ENCODE measurements around the gene CREB5. TPM values are rescaled to one million over a fixed set of nuclear protein-coding genes. Genes with fewer than 3 reads are reported as not detected.

Gene CREB5
- total and polyA plus RNA-seq, 2 of the 13 experiments (the other 11 are each of a cell fraction or from before 2014, with no cell fraction given), result 0.38 to 0.71 TPM

GRCh38 chr7:28771906-28772622 is 359.7 kb downstream of the CREB5 start:
- Histone ChIP-seq H3K79me2 (ENCODE audit: insufficient read depth, low read length) (no peaks in the 10 kb centered on the region), H3K9ac (ENCODE audit: insufficient read depth, low read depth, low read length) (no peak overlapping the region), H3K27ac (ENCODE audit: extremely low read length, insufficient read depth, low read length) (no peak overlapping the region), H3K9me3 (ENCODE audit: low read length) (no peaks in the 10 kb centered on the region), H3K4me1 (ENCODE audit: insufficient read depth, low read length) (no peaks in the 10 kb centered on the region), H3K36me3 (replicated peaks in 1 of 2; ENCODE audit: control insufficient read depth in 1 of 2, insufficient read depth in 2 of 2, low read length in 2 of 2) (no peaks in the 10 kb centered on the region), H3K27me3 (ENCODE audit: control insufficient read depth in 1 of 2, insufficient read depth in 2 of 2, low read length in 2 of 2) (peaks cover 0 to 21% of the 10 kb centered on the region in 2 experiments; a peak in 3 of 5 replicates), H4K20me1 (ENCODE audit: insufficient read depth, low read length) (no peaks in the 10 kb centered on the region), H3K4me2 (ENCODE audit: low read depth, low read length) (no peak overlapping the region), H3K4me3 (replicated peaks in 1 of 3; ENCODE audit: insufficient read depth in 1 of 3, low read depth in 2 of 3, low read length in 3 of 3) (no peak overlapping the region), H2AFZ (ENCODE audit: low read length) (no peak overlapping the region)
- TF ChIP-seq AGO1 (IDR thresholded peaks at IDR 0.05; ENCODE audit: low read depth, low read length, poor library complexity, severe bottlenecking), result no peak
- no peak for TF ChIP-seq MAFF (IDR thresholded peaks at IDR 0.05; ENCODE audit: low read depth, low read length)
- no peak for TF ChIP-seq GZF1 (CRISPR knock-in tag; IDR thresholded peaks at IDR 0.05)
- TF ChIP-seq, protein P1, sequence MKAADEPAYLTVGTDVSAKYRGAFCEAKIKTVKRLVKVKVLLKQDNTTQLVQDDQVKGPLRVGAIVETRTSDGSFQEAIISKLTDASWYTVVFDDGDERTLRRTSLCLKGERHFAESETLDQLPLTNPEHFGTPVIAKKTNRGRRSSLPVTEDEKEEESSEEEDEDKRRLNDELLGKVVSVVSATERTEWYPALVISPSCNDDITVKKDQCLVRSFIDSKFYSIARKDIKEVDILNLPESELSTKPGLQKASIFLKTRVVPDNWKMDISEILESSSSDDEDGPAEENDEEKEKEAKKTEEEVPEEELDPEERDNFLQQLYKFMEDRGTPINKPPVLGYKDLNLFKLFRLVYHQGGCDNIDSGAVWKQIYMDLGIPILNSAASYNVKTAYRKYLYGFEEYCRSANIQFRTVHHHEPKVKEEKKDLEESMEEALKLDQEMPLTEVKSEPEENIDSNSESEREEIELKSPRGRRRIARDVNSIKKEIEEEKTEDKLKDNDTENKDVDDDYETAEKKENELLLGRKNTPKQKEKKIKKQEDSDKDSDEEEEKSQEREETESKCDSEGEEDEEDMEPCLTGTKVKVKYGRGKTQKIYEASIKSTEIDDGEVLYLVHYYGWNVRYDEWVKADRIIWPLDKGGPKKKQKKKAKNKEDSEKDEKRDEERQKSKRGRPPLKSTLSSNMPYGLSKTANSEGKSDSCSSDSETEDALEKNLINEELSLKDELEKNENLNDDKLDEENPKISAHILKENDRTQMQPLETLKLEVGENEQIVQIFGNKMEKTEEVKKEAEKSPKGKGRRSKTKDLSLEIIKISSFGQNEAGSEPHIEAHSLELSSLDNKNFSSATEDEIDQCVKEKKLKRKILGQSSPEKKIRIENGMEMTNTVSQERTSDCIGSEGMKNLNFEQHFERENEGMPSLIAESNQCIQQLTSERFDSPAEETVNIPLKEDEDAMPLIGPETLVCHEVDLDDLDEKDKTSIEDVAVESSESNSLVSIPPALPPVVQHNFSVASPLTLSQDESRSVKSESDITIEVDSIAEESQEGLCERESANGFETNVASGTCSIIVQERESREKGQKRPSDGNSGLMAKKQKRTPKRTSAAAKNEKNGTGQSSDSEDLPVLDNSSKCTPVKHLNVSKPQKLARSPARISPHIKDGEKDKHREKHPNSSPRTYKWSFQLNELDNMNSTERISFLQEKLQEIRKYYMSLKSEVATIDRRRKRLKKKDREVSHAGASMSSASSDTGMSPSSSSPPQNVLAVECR (CRISPR knock-in tag; IDR thresholded peaks at IDR 0.05; ENCODE audit: borderline replicate concordance), result no peak
- no peak for TF ChIP-seq ZNF33B (CRISPR knock-in tag; IDR thresholded peaks at IDR 0.05)
- BruUV-seq (replicated peaks), result no TSS peak
- ChIA-PET CTCF (ENCODE audit: low intra/inter-chr PET ratio, low total read pairs) (no interaction called here), POLR2A (no interaction called here)
- in situ Hi-C loops (cut with HindIII; ENCODE audit: extremely low pct_ligation_motif_present, low pct_unique_long_range_greater_than_20kb) (no loop called here), intact Hi-C loops (cut with micrococcal nuclease; ENCODE audit: unreplicated experiment) (no loop called here)
- no peak for ATAC-seq
- no peak for DNase-seq (ENCODE audit: low spot score)
- FAIRE-seq, result no peak
- WGBS (ENCODE audit: low lambda C conversion rate), result 25% methylated on average over 14 of the region's 14 CpGs
